Endothelial cell of umbilical vein (primary cell): ENCODE data around the gene PID1. TPM values are rescaled to one million over a fixed set of nuclear protein-coding genes. Genes with fewer than 3 reads are reported as not detected.

Experiments
- BruUV-seq: library from RNA; stranded (reverse); fragments of 400-500 nt; replicated peaks from 2 replicates; lab custom pipeline; 2021; lab: Mats Ljungman, UMichigan
- CTCF ChIA-PET: fragments of 300-600, 350-600 bp; sonication (Branson Sonifier 250); formaldehyde crosslinking; loops from one replicate; lab custom pipeline; 2021; ENCODE audit warnings: antibody characterized with exemption, inconsistent platforms; lab: Charles Lee
- POLR2A ChIA-PET: fragments of 300-600, 350-600 bp; sonication (Branson Sonifier 250); formaldehyde crosslinking; loops from one replicate; lab custom pipeline; 2021; ENCODE audit warnings: antibody characterized with exemption, inconsistent platforms; lab: Charles Lee
- DNase-seq: peaks from one replicate; pipeline ENCODE4 v3.0.0-alpha.2; 2011; ENCODE audit warnings: low read depth, low spot score
- FAIRE-seq: peaks from 2 replicates; lab custom pipeline; 2011; peaks lifted over from hg19 to GRCh38; lab: Jason Lieb, UNC
- H2AFZ ChIP-seq: 2 replicates; pipeline ENCODE4 v1.6.0; 2012; ENCODE audit warnings: low read depth, low read length, control low read depth, inconsistent platforms
- H3K27ac ChIP-seq: 2 replicates; pipeline ENCODE4 v1.5.1; 2011; ENCODE audit warnings: low read depth, mild to moderate bottlenecking, control low read depth, low read length, moderate library complexity; ENCODE audit not compliant: insufficient read depth
- H3K27me3 ChIP-seq, 2 experiments: 2 replicates each; pipeline versions ENCODE4 v1.6.0 to v1.6.1; 2011; ENCODE audit warnings: low read length in 2 of 2, mixed read lengths in 1 of 2; ENCODE audit not compliant: control insufficient read depth in 2 of 2, insufficient read depth in 2 of 2
- H3K36me3 ChIP-seq, 2 experiments: 2 replicates in 1 of 2; 3 replicates in 1 of 2; pipeline ENCODE4 v1.5.1; 2011; ENCODE audit warnings: low read length in 2 of 2, mild to moderate bottlenecking in 1 of 2, moderate library complexity in 1 of 2; ENCODE audit not compliant: control insufficient read depth in 2 of 2, insufficient read depth in 2 of 2; ENCODE audit errors: extremely low read depth in 1 of 2
- H3K4me1 ChIP-seq: 3 replicates; pipeline ENCODE4 v1.5.1; 2011; ENCODE audit warnings: mild to moderate bottlenecking, low read length; ENCODE audit not compliant: control insufficient read depth, insufficient read depth; ENCODE audit errors: extremely low read depth
- H3K4me2 ChIP-seq: 2 replicates; pipeline ENCODE4 v1.6.1; 2011; ENCODE audit warnings: low read length, control low read depth, mixed read lengths; ENCODE audit not compliant: insufficient read depth
- H3K4me3 ChIP-seq, 3 experiments: fragments of 200-600 bp in 1 of 3; sonication (generic), shearing (Covaris generic) in 1 of 3; replicated peaks in 1 of 3; 2 replicates each; pipeline ENCODE4 v1.5.1; 2011 to 2016; ENCODE audit warnings: control low read depth in 3 of 3, low read length in 3 of 3, mild to moderate bottlenecking in 2 of 3, inconsistent platforms in 1 of 3, low read depth in 1 of 3, moderate library complexity in 1 of 3; ENCODE audit not compliant: insufficient read depth in 1 of 3
- H3K79me2 ChIP-seq: 2 replicates; pipeline ENCODE4 v1.6.0; 2012; ENCODE audit warnings: low read length, inconsistent platforms; ENCODE audit not compliant: control insufficient read depth, insufficient read depth
- H3K9ac ChIP-seq: replicated peaks from 2 replicates; pipeline ENCODE3; 2011; ENCODE audit warnings: low read length, control low read depth; ENCODE audit not compliant: insufficient read depth; ENCODE audit errors: extremely low read depth
- H3K9me1 ChIP-seq: replicated peaks from 3 replicates; pipeline ENCODE4 v1.6.0; 2011; ENCODE audit warnings: mild to moderate bottlenecking, low read length; ENCODE audit not compliant: control insufficient read depth, insufficient read depth; ENCODE audit errors: extremely low read depth
- H3K9me3 ChIP-seq: replicated peaks from 2 replicates; pipeline ENCODE4 v1.5.1; 2012; ENCODE audit warnings: low read length, inconsistent platforms; ENCODE audit not compliant: control insufficient read depth, insufficient read depth
- H4K20me1 ChIP-seq: replicated peaks from 2 replicates; pipeline ENCODE3; 2011; ENCODE audit warnings: mild to moderate bottlenecking, low read length; ENCODE audit not compliant: control insufficient read depth, insufficient read depth; ENCODE audit errors: extremely low read depth
- CTCF ChIP-seq, 2 donors: IDR thresholded peaks; 1 replicate in 1 of 2; 2 replicates in 1 of 2; pipeline ENCODE4 v1.5.1; 2011; ENCODE audit warnings: low read length in 2 of 2, mild to moderate bottlenecking in 2 of 2, moderate library complexity in 2 of 2, control low read depth in 1 of 2, inconsistent platforms in 1 of 2, low read depth in 1 of 2; ENCODE audit not compliant: insufficient read depth in 1 of 2; ENCODE audit errors: extremely low read depth in 1 of 2
- EZH2 ChIP-seq: IDR thresholded peaks from 2 replicates; pipeline ENCODE4 v1.6.1; 2012; ENCODE audit warnings: borderline replicate concordance, low read depth, mild to moderate bottlenecking, moderate library complexity, low read length, inconsistent platforms; ENCODE audit not compliant: severe bottlenecking
- FOS ChIP-seq: IDR thresholded peaks from 2 replicates; pipeline ENCODE4 v1.6.1; 2011; ENCODE audit warnings: mild to moderate bottlenecking, low read length, moderate library complexity, borderline replicate concordance; ENCODE audit not compliant: insufficient read depth
- GATA2 ChIP-seq: IDR thresholded peaks from 2 replicates; pipeline ENCODE4 v1.7.0; 2011; ENCODE audit warnings: low read depth, mild to moderate bottlenecking, moderate library complexity, mixed read lengths, low read length; ENCODE audit not compliant: insufficient read length, insufficient read depth
- JUN ChIP-seq: IDR thresholded peaks from 2 replicates; pipeline ENCODE4 v1.6.1; 2011; ENCODE audit warnings: borderline replicate concordance, low read depth; ENCODE audit not compliant: insufficient read length, insufficient read depth
- MAX ChIP-seq: IDR thresholded peaks from 2 replicates; pipeline ENCODE4 v1.6.1; 2011; ENCODE audit not compliant: insufficient read depth, insufficient read length
- MYC ChIP-seq: IDR thresholded peaks from one replicate; pipeline ENCODE4 v1.6.1; 2011; ENCODE audit warnings: mild to moderate bottlenecking, low read depth, low read length
- POLR2A ChIP-seq: IDR thresholded peaks from 2 replicates; pipeline ENCODE4 v1.6.1; 2012; ENCODE audit warnings: low read depth, mild to moderate bottlenecking, control low read depth, low read length
- POLR2AphosphoS5 ChIP-seq: IDR thresholded peaks from 2 replicates; pipeline ENCODE4 v1.6.1; 2012; ENCODE audit warnings: low read depth, mild to moderate bottlenecking, control low read depth, low read length, moderate library complexity; ENCODE audit not compliant: insufficient read depth
- dilution Hi-C: fragments of 300-500 bp; cut with MboI; formaldehyde crosslinking; loops from one replicate; pipeline ENCODE4 v1.15.0; 2019; ENCODE audit warnings: low sequenced_read_pairs; ENCODE audit not compliant: extremely low pct_ligation_motif_present
- intact Hi-C: fragments of 100-400 bp; cut with micrococcal nuclease; formaldehyde crosslinking; loops from one replicate; pipeline ENCODE4 v1.10.0; 2022
- polyA plus RNA-seq, 4 experiments: library from polyadenylated mRNA; depleted of rRNA in 3 of 4; stranded (reverse) in 3 of 4; unstranded in 1 of 4; fragments of >200 nt; gene quantifications; 2 replicates each; pipeline versions ENCODE4 v1.2.1 to v1.2.3, GENCODE V29; 2011 to 2012; ENCODE audit warnings: missing spikeins in 1 of 4
- small RNA-seq: library from RNA; depleted of rRNA; stranded (forward); fragments of <200 nt; gene quantifications from one replicate; pipeline ENCODE3, GENCODE V24; 2012; ENCODE audit warnings: low replicate concordance, low read depth; ENCODE audit not compliant: insufficient read depth, insufficient read length
- total RNA-seq: library from RNA; stranded (reverse); gene quantifications from 2 replicates; pipeline ENCODE4 v1.2.3, GENCODE V29; 2021

Gene PID1
- total and polyA plus RNA-seq, 2 donors (not counting 3 experiments of a cell fraction or from before 2014, with no cell fraction given): not detected

- DNase-seq: no peak
- no peak overlapping the region for H3K4me2 ChIP-seq
- no peaks in the 10 kb centered on the region for H3K9me1 ChIP-seq
- intact Hi-C loops (no loop called here), dilution Hi-C loops (no loop called here)
- no TSS peak for BruUV-seq
- no peaks in the 10 kb centered on the region for H3K4me1 ChIP-seq
- no peaks in the 10 kb centered on the region for H3K36me3 ChIP-seq
- TF ChIP-seq POLR2AphosphoS5 (no peak), MAX (no peak), EZH2 (no peak), POLR2A (no peak), JUN (no peak), FOS (no peak), GATA2 (no peak), CTCF (IDR thresholded peaks at IDR 0.05; ENCODE audit: extremely low read depth in 1 of 2, insufficient read depth in 1 of 2, low read depth in 1 of 2, low read length in 2 of 2) (no peak), MYC (no peak)
- CTCF ChIA-PET: no interaction called here
- no peak overlapping the region for H3K27ac ChIP-seq
- no peak overlapping the region for H3K4me3 ChIP-seq
- no peak for FAIRE-seq
- H3K9ac ChIP-seq: no peak overlapping the region
- no peaks in the 10 kb centered on the region for H3K79me2 ChIP-seq
- H3K9me3 ChIP-seq: no peaks in the 10 kb centered on the region
- no peak overlapping the region for H2AFZ ChIP-seq
- POLR2A ChIA-PET: no interaction called here
- H3K27me3 ChIP-seq: no peaks in the 10 kb centered on the region
- no peaks in the 10 kb centered on the region for H4K20me1 ChIP-seq
Observed at GRCh38 chr2:228974169-228974568, 296.9 kb downstream of the PID1 start.

Small RNAs within 50 kb of the gene (small RNA-seq; reads per million reads assigned to genes)
- gene RN7SKP283: not detected
